Thyroid gland (tissue), 4 donors: ENCODE data around the gene TP53BP2.

Experiments used
- POLR2A ChIP-seq, 2 donors: fragments of 450-650 bp; IDR thresholded peaks; one replicate each; pipeline ENCODE4 v1.6.1; 2017; ENCODE audit warnings: antibody characterized with exemption in 2 of 2, mild to moderate bottlenecking in 2 of 2, moderate library complexity in 1 of 2
- TF ChIP-seq, protein P1 (sequence below), 6 experiments: fragments of 200-600 bp in 3 of 6; fragments of 450-650 bp in 3 of 6; sonication (generic) in 3 of 6; IDR thresholded peaks; one replicate each; pipeline ENCODE4 v1.5.1; 2016 to 2019; ENCODE audit warnings: antibody characterized with exemption in 6 of 6, mild to moderate bottlenecking in 2 of 6, inconsistent platforms in 1 of 6, moderate library complexity in 1 of 6

DNA sequence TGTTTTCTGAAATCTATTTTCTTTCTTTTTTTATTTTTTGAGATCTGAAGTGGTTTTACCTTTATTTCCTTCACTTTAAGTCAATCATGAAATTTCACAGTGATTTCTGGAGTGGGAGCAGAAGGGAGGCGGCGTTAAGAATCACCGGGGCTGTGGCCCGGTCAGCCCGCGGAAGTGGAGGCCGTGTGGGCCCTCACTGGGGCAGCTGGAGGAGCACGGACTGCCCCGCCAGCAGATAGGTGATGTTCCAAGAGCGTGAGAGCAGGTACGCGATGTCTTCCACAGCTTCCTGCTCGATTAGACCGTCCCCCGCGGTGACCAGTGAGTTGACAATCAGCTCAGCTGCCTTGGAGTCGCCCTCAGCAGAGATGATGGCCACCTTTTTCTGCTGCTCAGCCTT lies 10.6 kb upstream of the TP53BP2 start:
- TF ChIP-seq, protein P1, sequence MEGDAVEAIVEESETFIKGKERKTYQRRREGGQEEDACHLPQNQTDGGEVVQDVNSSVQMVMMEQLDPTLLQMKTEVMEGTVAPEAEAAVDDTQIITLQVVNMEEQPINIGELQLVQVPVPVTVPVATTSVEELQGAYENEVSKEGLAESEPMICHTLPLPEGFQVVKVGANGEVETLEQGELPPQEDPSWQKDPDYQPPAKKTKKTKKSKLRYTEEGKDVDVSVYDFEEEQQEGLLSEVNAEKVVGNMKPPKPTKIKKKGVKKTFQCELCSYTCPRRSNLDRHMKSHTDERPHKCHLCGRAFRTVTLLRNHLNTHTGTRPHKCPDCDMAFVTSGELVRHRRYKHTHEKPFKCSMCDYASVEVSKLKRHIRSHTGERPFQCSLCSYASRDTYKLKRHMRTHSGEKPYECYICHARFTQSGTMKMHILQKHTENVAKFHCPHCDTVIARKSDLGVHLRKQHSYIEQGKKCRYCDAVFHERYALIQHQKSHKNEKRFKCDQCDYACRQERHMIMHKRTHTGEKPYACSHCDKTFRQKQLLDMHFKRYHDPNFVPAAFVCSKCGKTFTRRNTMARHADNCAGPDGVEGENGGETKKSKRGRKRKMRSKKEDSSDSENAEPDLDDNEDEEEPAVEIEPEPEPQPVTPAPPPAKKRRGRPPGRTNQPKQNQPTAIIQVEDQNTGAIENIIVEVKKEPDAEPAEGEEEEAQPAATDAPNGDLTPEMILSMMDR (IDR thresholded peaks at IDR 0.05), result no peak
- TF ChIP-seq POLR2A (IDR thresholded peaks at IDR 0.05), result no peak
